Glutamatergic neuron (in vitro differentiated cells): ENCODE results near the gene DRC3. TPM values are rescaled to one million over a fixed set of nuclear protein-coding genes. Genes with fewer than 3 reads are reported as not detected.

Experiments used
- DNase-seq: peaks from one replicate; pipeline ENCODE4 v3.0.0; 2022
- H3K27ac Mint-ChIP-seq: one replicate; pipeline ENCODE4 v1.8.0; 2020; ENCODE audit warnings: mild to moderate bottlenecking, mixed read lengths, inconsistent platforms; ENCODE audit not compliant: unreplicated experiment
- H3K27me3 Mint-ChIP-seq: one replicate; pipeline ENCODE4 v1.8.0; 2020; ENCODE audit warnings: mild to moderate bottlenecking, moderate library complexity, mixed read lengths, inconsistent platforms; ENCODE audit not compliant: unreplicated experiment
- H3K36me3 Mint-ChIP-seq: one replicate; pipeline ENCODE4 v1.8.0; 2020; ENCODE audit warnings: mild to moderate bottlenecking, mixed read lengths, inconsistent platforms; ENCODE audit not compliant: unreplicated experiment
- H3K4me1 Mint-ChIP-seq: one replicate; pipeline ENCODE4 v1.8.0; 2020; ENCODE audit warnings: mild to moderate bottlenecking, low read depth, mixed read lengths, inconsistent platforms; ENCODE audit not compliant: unreplicated experiment
- H3K4me3 Mint-ChIP-seq: one replicate; pipeline ENCODE4 v1.8.0; 2020; ENCODE audit warnings: mild to moderate bottlenecking, mixed read lengths, inconsistent platforms; ENCODE audit not compliant: unreplicated experiment
- H3K9me3 Mint-ChIP-seq: one replicate; pipeline ENCODE4 v1.8.0; 2020; ENCODE audit warnings: mild to moderate bottlenecking, moderate library complexity, mixed read lengths, inconsistent platforms; ENCODE audit not compliant: unreplicated experiment
- total RNA-seq: library from RNA; stranded (reverse); fragmentation: NEBNext Ultra II Directional; extraction: Animal tissue kit (Norgen Biotek cat#: 25700); gene quantifications from one replicate; pipeline ENCODE4 v1.2.1, GENCODE V29; 2021; ENCODE audit not compliant: unreplicated experiment
- TF ChIP-seq, protein P1 (sequence below): fragments of 200-600 bp; sonication (generic); IDR thresholded peaks from one replicate; pipeline ENCODE4 v1.5.0; 2021; ENCODE audit not compliant: partially characterized antibody, unreplicated experiment

DRC3 gene
- total RNA-seq, 1 donor from 2014 or later, result 0.29 TPM

DNA sequence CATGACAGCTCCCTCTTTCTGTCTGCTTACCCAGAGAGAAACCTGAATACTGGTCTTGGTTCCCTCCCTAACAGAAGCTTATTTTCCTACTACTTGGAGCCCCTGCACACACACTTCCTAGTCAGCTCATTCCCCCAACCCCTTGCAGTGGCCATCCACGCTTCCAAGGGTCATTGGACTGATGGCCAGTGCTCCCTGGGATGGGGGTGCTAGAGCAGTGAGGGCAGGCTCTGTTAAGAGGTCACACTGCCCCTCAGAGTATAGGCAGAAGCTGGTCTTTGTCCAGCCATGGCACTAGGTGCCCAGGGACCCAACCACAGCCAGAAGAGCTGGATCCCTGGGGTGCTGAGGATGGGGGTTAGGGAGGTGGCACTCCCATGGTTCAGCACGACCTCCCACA lies 12.5 kb downstream of the DRC3 start:
- H3K4me1 Mint-ChIP-seq, result peaks cover 5% of the 10 kb centered on the region
- no peaks in the 10 kb centered on the region for H3K9me3 Mint-ChIP-seq
- peaks cover 3% of the 10 kb centered on the region for H3K27me3 Mint-ChIP-seq
- no peak for DNase-seq
- H3K27ac Mint-ChIP-seq, result no peak overlapping the region
- no peak overlapping the region for H3K4me3 Mint-ChIP-seq
- TF ChIP-seq, protein P1, sequence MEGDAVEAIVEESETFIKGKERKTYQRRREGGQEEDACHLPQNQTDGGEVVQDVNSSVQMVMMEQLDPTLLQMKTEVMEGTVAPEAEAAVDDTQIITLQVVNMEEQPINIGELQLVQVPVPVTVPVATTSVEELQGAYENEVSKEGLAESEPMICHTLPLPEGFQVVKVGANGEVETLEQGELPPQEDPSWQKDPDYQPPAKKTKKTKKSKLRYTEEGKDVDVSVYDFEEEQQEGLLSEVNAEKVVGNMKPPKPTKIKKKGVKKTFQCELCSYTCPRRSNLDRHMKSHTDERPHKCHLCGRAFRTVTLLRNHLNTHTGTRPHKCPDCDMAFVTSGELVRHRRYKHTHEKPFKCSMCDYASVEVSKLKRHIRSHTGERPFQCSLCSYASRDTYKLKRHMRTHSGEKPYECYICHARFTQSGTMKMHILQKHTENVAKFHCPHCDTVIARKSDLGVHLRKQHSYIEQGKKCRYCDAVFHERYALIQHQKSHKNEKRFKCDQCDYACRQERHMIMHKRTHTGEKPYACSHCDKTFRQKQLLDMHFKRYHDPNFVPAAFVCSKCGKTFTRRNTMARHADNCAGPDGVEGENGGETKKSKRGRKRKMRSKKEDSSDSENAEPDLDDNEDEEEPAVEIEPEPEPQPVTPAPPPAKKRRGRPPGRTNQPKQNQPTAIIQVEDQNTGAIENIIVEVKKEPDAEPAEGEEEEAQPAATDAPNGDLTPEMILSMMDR, result no peak
- no peaks in the 10 kb centered on the region for H3K36me3 Mint-ChIP-seq

- Mint-ChIP-seq H3K9me3 (peaks cover 1% of the 10 kb centered on the region), H3K27me3 (peaks cover 3% of the 10 kb centered on the region), H3K36me3 (no peaks in the 10 kb centered on the region), H3K4me1 (peaks cover 8% of the 10 kb centered on the region), H3K27ac (no peak overlapping the region), H3K4me3 (no peak overlapping the region)
- TF ChIP-seq, protein P1, result no peak
- no peak for DNase-seq
These were observed 12.9 kb downstream of the DRC3 start for GRCh38 chr17:17985555-17985954.

GRCh38 chr17:17987187-17987896 lies 14.7 kb downstream of the DRC3 start:
- Mint-ChIP-seq H3K9me3 (peaks cover 1% of the 10 kb centered on the region), H3K27me3 (peaks cover 3% of the 10 kb centered on the region), H3K4me3 (no peak overlapping the region), H3K27ac (no peak overlapping the region), H3K36me3 (no peaks in the 10 kb centered on the region), H3K4me1 (peaks cover 8% of the 10 kb centered on the region)
- no peak for DNase-seq
- TF ChIP-seq, protein P1, result no peak

GRCh38 chr17:17987901-17988300 lies 15.2 kb downstream of the DRC3 start:
- no peak for DNase-seq
- Mint-ChIP-seq H3K4me3 (no peak overlapping the region), H3K4me1 (peaks cover 8% of the 10 kb centered on the region), H3K36me3 (no peaks in the 10 kb centered on the region), H3K27me3 (peaks cover 3% of the 10 kb centered on the region), H3K9me3 (peaks cover 1% of the 10 kb centered on the region), H3K27ac (no peak overlapping the region)
- TF ChIP-seq, protein P1, result no peak

DNA sequence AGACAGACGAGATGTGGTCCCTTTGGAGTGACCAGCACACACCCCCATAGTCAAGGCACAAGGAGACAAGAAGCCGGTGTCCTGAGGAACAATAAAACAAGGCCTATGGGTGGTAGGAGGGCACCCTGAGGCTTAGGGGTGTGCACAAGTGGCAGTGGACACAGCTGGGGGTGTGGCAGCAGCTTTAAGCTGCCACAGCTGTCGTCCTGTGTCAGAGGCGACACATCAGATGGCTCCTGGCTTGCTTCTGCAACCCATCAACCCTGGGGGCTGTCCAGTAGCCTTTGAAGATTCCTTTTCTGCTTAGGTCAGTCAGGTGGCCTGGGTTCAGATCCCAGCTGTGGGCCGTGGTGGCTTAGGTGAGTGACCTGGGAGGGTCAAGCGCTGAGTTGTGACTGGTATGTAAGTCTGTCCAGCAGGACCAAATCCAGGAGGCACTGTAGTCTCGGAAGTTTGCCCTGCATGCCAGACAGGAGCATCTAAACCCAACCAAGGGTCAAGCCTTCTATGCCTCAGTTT lies 15.8 kb downstream of the DRC3 start:
- no peak overlapping the region for H3K4me3 Mint-ChIP-seq
- H3K27ac Mint-ChIP-seq, result no peak overlapping the region
- H3K36me3 Mint-ChIP-seq, result no peaks in the 10 kb centered on the region
- H3K27me3 Mint-ChIP-seq, result peaks cover 3% of the 10 kb centered on the region
- TF ChIP-seq, protein P1, result no peak
- peaks cover 8% of the 10 kb centered on the region for H3K4me1 Mint-ChIP-seq
- peaks cover 1% of the 10 kb centered on the region for H3K9me3 Mint-ChIP-seq
- no peak for DNase-seq
